ENCODE data around the gene ARHGAP4.

- no peak for TF ChIP-seq ZFX (IDR thresholded peaks at IDR 0.05; ENCODE audit: borderline replicate concordance)
- TF ChIP-seq, protein P1, sequence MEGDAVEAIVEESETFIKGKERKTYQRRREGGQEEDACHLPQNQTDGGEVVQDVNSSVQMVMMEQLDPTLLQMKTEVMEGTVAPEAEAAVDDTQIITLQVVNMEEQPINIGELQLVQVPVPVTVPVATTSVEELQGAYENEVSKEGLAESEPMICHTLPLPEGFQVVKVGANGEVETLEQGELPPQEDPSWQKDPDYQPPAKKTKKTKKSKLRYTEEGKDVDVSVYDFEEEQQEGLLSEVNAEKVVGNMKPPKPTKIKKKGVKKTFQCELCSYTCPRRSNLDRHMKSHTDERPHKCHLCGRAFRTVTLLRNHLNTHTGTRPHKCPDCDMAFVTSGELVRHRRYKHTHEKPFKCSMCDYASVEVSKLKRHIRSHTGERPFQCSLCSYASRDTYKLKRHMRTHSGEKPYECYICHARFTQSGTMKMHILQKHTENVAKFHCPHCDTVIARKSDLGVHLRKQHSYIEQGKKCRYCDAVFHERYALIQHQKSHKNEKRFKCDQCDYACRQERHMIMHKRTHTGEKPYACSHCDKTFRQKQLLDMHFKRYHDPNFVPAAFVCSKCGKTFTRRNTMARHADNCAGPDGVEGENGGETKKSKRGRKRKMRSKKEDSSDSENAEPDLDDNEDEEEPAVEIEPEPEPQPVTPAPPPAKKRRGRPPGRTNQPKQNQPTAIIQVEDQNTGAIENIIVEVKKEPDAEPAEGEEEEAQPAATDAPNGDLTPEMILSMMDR (IDR thresholded peaks at IDR 0.05): no peak
Observed at GRCh38 chrX:153939573-153939972, 13.5 kb upstream of the ARHGAP4 start.
